Small intestine (tissue), 7 donors: ENCODE measurements around the gene PLEKHG4. TPM values are rescaled to one million over a fixed set of nuclear protein-coding genes. Genes with fewer than 3 reads are reported as not detected.

ENCODE experiments used
- DNase-seq, 2 donors: peaks; one replicate each; pipeline versions ENCODE4 v3.0.0 to v3.0.0-alpha.2; 2013
- FAIRE-seq: peaks from 2 replicates; lab custom pipeline; 2012; peaks lifted over from hg19 to GRCh38; lab: Jason Lieb, UNC
- H3K27ac ChIP-seq, 3 donors: one replicate each; pipeline ENCODE4 v1.5.1; 2013; ENCODE audit warnings: low read length in 2 of 3, mild to moderate bottlenecking in 2 of 3, control low read depth in 1 of 3, inconsistent platforms in 1 of 3, low read depth in 1 of 3, moderate library complexity in 1 of 3
- H3K27me3 ChIP-seq, 3 donors: one replicate each; pipeline ENCODE4 v1.6.1; 2013; ENCODE audit warnings: low read length in 3 of 3, inconsistent platforms in 1 of 3; ENCODE audit not compliant: control insufficient read depth in 3 of 3, insufficient read depth in 3 of 3
- H3K36me3 ChIP-seq, 3 donors: one replicate each; pipeline ENCODE4 v1.6.1; 2013; ENCODE audit warnings: low read length in 3 of 3, inconsistent platforms in 1 of 3, low read depth in 1 of 3, mild to moderate bottlenecking in 1 of 3, moderate library complexity in 1 of 3; ENCODE audit not compliant: control insufficient read depth in 3 of 3, insufficient read depth in 2 of 3
- H3K4me1 ChIP-seq, 3 donors: one replicate each; pipeline ENCODE4 v1.6.1; 2013; ENCODE audit warnings: low read length in 2 of 3, inconsistent platforms in 1 of 3, low read depth in 1 of 3, mild to moderate bottlenecking in 1 of 3, moderate library complexity in 1 of 3; ENCODE audit not compliant: control insufficient read depth in 3 of 3, insufficient read depth in 2 of 3
- H3K4me3 ChIP-seq, 3 donors: one replicate each; pipeline ENCODE4 v1.5.1; 2013; ENCODE audit warnings: low read length in 3 of 3, control low read depth in 1 of 3, inconsistent platforms in 1 of 3, low read depth in 1 of 3, mild to moderate bottlenecking in 1 of 3, moderate library complexity in 1 of 3
- H3K9me3 ChIP-seq, 2 donors: one replicate each; pipeline ENCODE4 v1.6.1; 2013; ENCODE audit warnings: low read depth in 1 of 2, low read length in 1 of 2; ENCODE audit not compliant: control insufficient read depth in 2 of 2, insufficient read depth in 1 of 2
- WGBS, 3 donors: extraction: QIAGEN DNeasy Blood & Tissue Kit; methylation state at CpG; one replicate each; pipeline ENCODE4 v1.1.7; 2013; 5-methylcytosine and 5-hydroxymethylcytosine counted together
- polyA plus RNA-seq, 4 donors: library from polyadenylated mRNA; stranded (reverse) in 3 of 4; unstranded in 1 of 4; fragments of 200-250 nt in 3 of 4; fragments of 120-200 nt in 1 of 4; gene quantifications; one replicate each; pipeline versions ENCODE4 v1.2.1 to v1.2.3, GENCODE V29; 2013
- donor health status: healthy with polysubstance abuse.
- donor health status: control.
- donor health status: control.
- donor health status: Bipolar disorder and iron deficiency.
- donor health status: healthy.

PLEKHG4 gene
- polyA plus RNA-seq, 4 donors, result 1.6 to 7.9 (median 4.9) TPM

- WGBS, 3 donors, result 91 to 93% (median 93%) methylated on average over 14 to 15 of the region's 15 CpGs
- Histone ChIP-seq H3K36me3 (no peaks in the 10 kb centered on the region), H3K4me3 (no peak overlapping the region), H3K4me1 (no peaks in the 10 kb centered on the region), H3K9me3 (no peaks in the 10 kb centered on the region), H3K27me3 (no peaks in the 10 kb centered on the region), H3K27ac (no peak overlapping the region)
- DNase-seq, result no peak
- no peak for FAIRE-seq
Observed at GRCh38 chr16:67299269-67299668, 19.9 kb downstream of the PLEKHG4 start.

DNA sequence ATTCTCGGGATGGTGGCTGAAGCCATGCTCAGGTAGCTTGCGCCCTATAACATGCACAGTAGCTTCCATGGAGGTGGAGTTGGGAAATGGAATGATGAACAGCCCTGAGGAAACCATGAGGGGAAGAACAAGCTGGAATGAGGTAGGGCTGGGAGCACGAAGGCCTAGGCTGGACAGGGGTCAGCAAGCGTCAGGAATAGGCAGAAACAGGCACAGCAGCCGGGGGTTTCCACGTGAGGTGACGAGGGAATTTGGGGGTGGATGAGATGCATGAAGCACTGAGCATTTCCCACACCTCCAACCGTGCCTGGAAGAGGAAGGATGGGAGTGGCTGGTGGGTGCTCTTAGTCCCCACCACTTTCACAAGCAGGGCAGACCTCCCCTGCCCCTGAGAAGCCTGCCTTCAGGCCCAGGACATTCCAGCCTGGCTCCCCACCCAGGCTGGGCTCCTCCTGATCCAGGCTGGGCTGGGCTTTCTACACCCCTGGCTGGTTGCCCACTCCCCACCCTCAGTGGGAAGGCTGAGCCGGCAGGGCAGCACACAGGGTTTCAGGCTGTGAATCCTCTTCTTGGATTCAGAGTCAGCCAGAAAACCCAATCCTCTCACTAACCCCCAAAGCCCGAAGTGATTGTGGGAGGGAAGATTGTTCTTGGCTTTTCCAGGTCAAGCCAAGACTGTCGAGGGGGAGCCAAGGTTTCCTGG is 21.9 kb downstream of the PLEKHG4 start:
- DNase-seq (no peak), FAIRE-seq (no peak)
- Histone ChIP-seq H3K4me3 (no peak overlapping the region), H3K27ac (no peak overlapping the region), H3K36me3 (no peaks in the 10 kb centered on the region), H3K9me3 (no peaks in the 10 kb centered on the region), H3K4me1 (no peaks in the 10 kb centered on the region), H3K27me3 (no peaks in the 10 kb centered on the region)
- 70 to 73% (median 70%) methylated on average over 11 of the region's 11 CpGs for WGBS, 3 donors

DNA sequence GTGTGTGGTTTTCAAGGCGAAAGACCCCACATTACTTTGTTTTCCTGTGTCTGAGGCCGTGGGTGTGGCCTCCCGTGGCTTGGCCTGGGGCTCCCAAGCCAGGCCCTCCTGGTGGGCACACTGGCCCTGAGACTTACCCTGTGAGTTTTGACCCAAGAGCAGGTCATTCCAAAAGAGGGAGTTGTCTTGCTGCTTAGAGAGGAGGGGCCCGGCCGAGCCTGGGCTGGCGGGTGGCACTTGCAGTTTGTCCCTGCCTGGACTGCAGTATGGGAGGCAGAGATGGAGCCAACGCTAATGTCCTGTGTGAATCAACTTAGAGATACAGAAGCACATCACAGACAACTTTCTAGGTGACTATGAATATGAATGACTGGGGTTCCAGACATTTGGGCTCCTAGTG is 22.7 kb downstream of the PLEKHG4 start:
- Histone ChIP-seq H3K27ac (no peak overlapping the region), H3K4me1 (no peaks in the 10 kb centered on the region), H3K27me3 (no peaks in the 10 kb centered on the region), H3K4me3 (no peak overlapping the region), H3K36me3 (no peaks in the 10 kb centered on the region), H3K9me3 (no peaks in the 10 kb centered on the region)
- DNase-seq (no peak), FAIRE-seq (no peak)
- 78 to 84% (median 78%) methylated on average over 7 of the region's 7 CpGs for WGBS, 3 donors

DNA sequence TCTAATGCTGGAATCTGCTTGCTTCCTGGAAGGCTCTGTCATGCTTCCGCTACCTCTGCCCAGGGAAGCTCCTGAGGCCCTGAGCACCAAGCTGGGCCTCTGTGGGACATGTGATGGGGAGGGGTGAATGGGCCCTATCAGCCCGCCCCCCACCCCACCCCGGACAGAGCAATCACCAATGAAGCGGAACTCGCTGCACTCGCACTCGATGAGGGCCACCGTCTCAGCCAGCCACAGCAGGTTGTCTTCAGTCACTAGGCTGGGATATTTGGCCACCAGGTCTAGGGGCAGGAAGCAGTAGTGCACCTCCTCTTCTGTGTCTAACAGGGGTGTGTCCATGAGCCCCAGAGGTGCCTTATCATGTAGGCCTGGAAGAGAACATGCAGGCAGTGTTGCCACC is 23.6 kb downstream of the PLEKHG4 start:
- 84 to 96% (median 92%) methylated on average over 8 of the region's 8 CpGs for WGBS, 3 donors
- DNase-seq (no peak), FAIRE-seq (no peak)
- H3K27ac ChIP-seq, result no peak overlapping the region
- no peaks in the 10 kb centered on the region for H3K9me3 ChIP-seq
- H3K27me3 ChIP-seq, result no peaks in the 10 kb centered on the region
- H3K4me3 ChIP-seq, result no peak overlapping the region
- H3K4me1 ChIP-seq, result no peaks in the 10 kb centered on the region
- no peaks in the 10 kb centered on the region for H3K36me3 ChIP-seq

GRCh38 chr16:67304020-67304419 is 24.7 kb downstream of the PLEKHG4 start:
- Histone ChIP-seq H3K4me3 (no peak overlapping the region), H3K27me3 (no peaks in the 10 kb centered on the region), H3K27ac (no peak overlapping the region), H3K4me1 (no peaks in the 10 kb centered on the region), H3K9me3 (no peaks in the 10 kb centered on the region), H3K36me3 (no peaks in the 10 kb centered on the region)
- FAIRE-seq, result no peak
- 63 to 77% (median 64%) methylated on average over 1 of the region's 1 CpG for WGBS, 3 donors
- DNase-seq, result no peak

DNA sequence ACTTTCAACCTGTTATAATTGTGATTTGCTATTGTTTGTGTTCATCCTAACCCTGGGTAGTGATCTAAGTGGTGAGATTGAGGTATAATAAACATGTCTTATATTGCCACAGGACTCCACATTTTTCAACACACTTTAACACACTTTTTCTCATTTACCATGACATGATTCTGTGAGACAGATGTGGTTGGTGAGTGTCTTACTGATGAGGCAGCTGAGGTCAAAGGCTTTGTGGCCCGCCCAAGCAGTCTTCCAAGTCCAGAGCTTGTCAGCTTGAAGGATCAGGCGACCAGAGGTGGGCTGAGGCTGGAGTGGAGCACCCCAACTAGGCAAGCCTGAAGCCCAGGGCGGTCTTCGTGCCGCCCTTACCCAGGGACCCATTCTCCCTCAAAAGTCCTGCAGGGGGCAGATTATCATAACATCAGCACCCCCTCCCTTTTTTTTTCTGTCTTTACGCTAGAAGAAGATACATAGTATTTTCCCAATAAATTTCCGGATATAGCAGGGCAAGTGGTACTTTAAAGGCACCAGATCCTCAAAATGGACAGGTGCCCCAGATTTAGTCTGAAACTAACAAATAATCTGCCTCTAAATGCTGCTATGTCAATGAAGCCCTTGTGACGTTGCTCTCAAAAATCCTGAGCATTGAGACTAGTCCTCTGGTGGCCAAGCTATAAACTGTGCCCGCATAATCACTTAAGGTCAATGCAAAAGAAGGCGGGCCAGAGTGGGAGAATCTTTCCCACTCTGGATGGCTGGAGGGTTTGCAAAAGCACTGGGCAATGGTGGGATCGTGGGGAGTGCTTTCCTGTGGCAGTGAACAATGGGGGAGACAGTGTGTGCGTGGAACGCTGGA is 26.1 kb downstream of the PLEKHG4 start:
- no peaks in the 10 kb centered on the region for H3K4me1 ChIP-seq
- DNase-seq (no peak), FAIRE-seq (no peak)
- no peaks in the 10 kb centered on the region for H3K36me3 ChIP-seq
- WGBS, 3 donors, result 89 to 92% (median 92%) methylated on average over 13 of the region's 13 CpGs
- H3K9me3 ChIP-seq, result no peaks in the 10 kb centered on the region
- H3K27ac ChIP-seq, result no peak overlapping the region
- H3K27me3 ChIP-seq, result no peaks in the 10 kb centered on the region
- H3K4me3 ChIP-seq, result no peak overlapping the region

DNA sequence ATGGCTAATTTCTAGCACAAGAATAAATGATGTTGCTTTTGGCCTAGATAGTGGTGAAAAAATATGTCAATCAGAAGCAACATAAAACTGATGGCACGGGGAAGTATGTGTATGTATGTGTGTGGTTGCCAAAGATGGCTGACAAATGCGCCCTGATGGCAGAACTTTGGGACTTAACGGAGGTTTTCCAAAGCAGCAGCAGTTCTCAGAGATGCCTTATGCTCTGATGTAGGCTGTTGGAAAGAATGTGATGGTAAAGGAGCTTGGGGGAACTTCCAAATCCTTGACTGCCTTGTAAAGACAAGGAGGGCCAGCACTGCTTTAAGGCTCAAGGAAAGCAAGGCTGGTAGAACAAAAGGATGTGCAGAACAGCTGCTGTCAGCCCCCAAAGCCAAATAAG is 31.2 kb downstream of the PLEKHG4 start:
- H3K4me1 ChIP-seq, result no peaks in the 10 kb centered on the region
- no peak overlapping the region for H3K4me3 ChIP-seq
- no peak for FAIRE-seq
- WGBS, 3 donors, result 89 to 94% (median 92%) methylated on average over 3 of the region's 3 CpGs
- H3K27ac ChIP-seq, result no peak overlapping the region
- H3K27me3 ChIP-seq, result no peaks in the 10 kb centered on the region
- no peak for DNase-seq
- no peaks in the 10 kb centered on the region for H3K9me3 ChIP-seq
- no peaks in the 10 kb centered on the region for H3K36me3 ChIP-seq

DNA sequence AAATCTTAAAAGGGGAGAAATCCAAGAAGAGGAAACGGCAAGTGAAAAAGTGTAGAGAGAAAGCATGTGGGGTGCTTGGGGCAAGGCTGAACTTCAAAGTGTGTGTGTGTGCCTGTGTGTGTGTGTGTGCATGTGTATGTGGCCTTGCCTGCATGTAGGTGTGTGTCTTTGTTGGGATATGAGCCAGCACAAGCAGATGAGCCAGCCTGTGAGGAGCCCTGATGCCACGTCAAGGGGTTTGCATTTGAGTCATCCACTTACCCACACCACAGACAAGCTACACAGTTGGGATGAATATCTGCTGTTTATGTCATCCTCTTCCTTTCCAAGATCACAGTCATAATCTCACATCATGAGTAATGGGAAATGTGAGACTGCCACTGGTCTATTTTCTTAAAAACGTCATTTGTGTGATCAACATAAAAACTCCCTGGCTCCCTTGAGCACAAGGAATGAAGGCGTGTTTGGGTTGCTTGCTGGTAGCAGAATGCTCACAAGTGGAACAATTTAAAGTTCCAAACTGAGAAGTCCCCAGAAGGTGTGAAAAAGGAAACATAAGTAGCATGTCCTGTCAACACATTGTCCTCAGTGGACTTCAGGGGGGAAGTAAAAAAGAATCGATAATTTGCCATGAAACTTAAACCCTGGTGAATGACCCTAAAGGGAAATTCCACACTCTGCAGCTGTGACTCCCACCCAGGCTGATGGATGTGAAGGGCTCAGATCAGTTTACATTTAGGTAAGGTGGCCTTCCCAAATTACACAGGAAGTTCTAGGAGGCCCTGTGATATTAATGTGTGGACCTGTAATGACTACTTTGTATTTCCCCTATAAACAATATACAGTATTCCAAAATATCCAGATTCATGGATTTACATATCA is 32.5 kb downstream of the PLEKHG4 start:
- FAIRE-seq, result no peak
- Histone ChIP-seq H3K4me1 (no peaks in the 10 kb centered on the region), H3K9me3 (no peaks in the 10 kb centered on the region), H3K36me3 (no peaks in the 10 kb centered on the region), H3K27ac (peak overlapping the region in 1 of 3 donors; percentile 63), H3K27me3 (no peaks in the 10 kb centered on the region), H3K4me3 (no peak overlapping the region)
- 44 to 82% (median 61%) methylated on average over 5 of the region's 5 CpGs for WGBS, 3 donors
- DNase-seq, result peak in 1 of 2 donors; percentile 12
